Endothelial cell of umbilical vein (primary cell): ENCODE measurements around the gene MMP24. TPM values are rescaled to one million over a fixed set of nuclear protein-coding genes. Genes with fewer than 3 reads are reported as not detected.

ENCODE experiments used
- BruUV-seq: library from RNA; stranded (reverse); fragments of 400-500 nt; replicated peaks from 2 replicates; lab custom pipeline; 2021; lab: Mats Ljungman, UMichigan
- CTCF ChIA-PET: fragments of 300-600, 350-600 bp; sonication (Branson Sonifier 250); formaldehyde crosslinking; loops from one replicate; lab custom pipeline; 2021; ENCODE audit warnings: antibody characterized with exemption, inconsistent platforms; lab: Charles Lee
- POLR2A ChIA-PET: fragments of 300-600, 350-600 bp; sonication (Branson Sonifier 250); formaldehyde crosslinking; loops from one replicate; lab custom pipeline; 2021; ENCODE audit warnings: antibody characterized with exemption, inconsistent platforms; lab: Charles Lee
- DNase-seq: peaks from one replicate; pipeline ENCODE4 v3.0.0-alpha.2; 2011; ENCODE audit warnings: low read depth, low spot score
- FAIRE-seq: peaks from 2 replicates; lab custom pipeline; 2011; peaks lifted over from hg19 to GRCh38; lab: Jason Lieb, UNC
- H2AFZ ChIP-seq: 2 replicates; pipeline ENCODE4 v1.6.0; 2012; ENCODE audit warnings: low read depth, low read length, control low read depth, inconsistent platforms
- H3K27ac ChIP-seq: 2 replicates; pipeline ENCODE4 v1.5.1; 2011; ENCODE audit warnings: low read depth, mild to moderate bottlenecking, control low read depth, low read length, moderate library complexity; ENCODE audit not compliant: insufficient read depth
- H3K27me3 ChIP-seq, 2 experiments: 2 replicates each; pipeline versions ENCODE4 v1.6.0 to v1.6.1; 2011; ENCODE audit warnings: low read length in 2 of 2, mixed read lengths in 1 of 2; ENCODE audit not compliant: control insufficient read depth in 2 of 2, insufficient read depth in 2 of 2
- H3K36me3 ChIP-seq, 2 experiments: 2 replicates in 1 of 2; 3 replicates in 1 of 2; pipeline ENCODE4 v1.5.1; 2011; ENCODE audit warnings: low read length in 2 of 2, mild to moderate bottlenecking in 1 of 2, moderate library complexity in 1 of 2; ENCODE audit not compliant: control insufficient read depth in 2 of 2, insufficient read depth in 2 of 2; ENCODE audit errors: extremely low read depth in 1 of 2
- H3K4me1 ChIP-seq: 3 replicates; pipeline ENCODE4 v1.5.1; 2011; ENCODE audit warnings: mild to moderate bottlenecking, low read length; ENCODE audit not compliant: control insufficient read depth, insufficient read depth; ENCODE audit errors: extremely low read depth
- H3K4me2 ChIP-seq: 2 replicates; pipeline ENCODE4 v1.6.1; 2011; ENCODE audit warnings: low read length, control low read depth, mixed read lengths; ENCODE audit not compliant: insufficient read depth
- H3K4me3 ChIP-seq, 3 experiments: fragments of 200-600 bp in 1 of 3; sonication (generic), shearing (Covaris generic) in 1 of 3; replicated peaks in 1 of 3; 2 replicates each; pipeline ENCODE4 v1.5.1; 2011 to 2016; ENCODE audit warnings: control low read depth in 3 of 3, low read length in 3 of 3, mild to moderate bottlenecking in 2 of 3, inconsistent platforms in 1 of 3, low read depth in 1 of 3, moderate library complexity in 1 of 3; ENCODE audit not compliant: insufficient read depth in 1 of 3
- H3K79me2 ChIP-seq: 2 replicates; pipeline ENCODE4 v1.6.0; 2012; ENCODE audit warnings: low read length, inconsistent platforms; ENCODE audit not compliant: control insufficient read depth, insufficient read depth
- H3K9ac ChIP-seq: replicated peaks from 2 replicates; pipeline ENCODE3; 2011; ENCODE audit warnings: low read length, control low read depth; ENCODE audit not compliant: insufficient read depth; ENCODE audit errors: extremely low read depth
- H3K9me1 ChIP-seq: replicated peaks from 3 replicates; pipeline ENCODE4 v1.6.0; 2011; ENCODE audit warnings: mild to moderate bottlenecking, low read length; ENCODE audit not compliant: control insufficient read depth, insufficient read depth; ENCODE audit errors: extremely low read depth
- H3K9me3 ChIP-seq: replicated peaks from 2 replicates; pipeline ENCODE4 v1.5.1; 2012; ENCODE audit warnings: low read length, inconsistent platforms; ENCODE audit not compliant: control insufficient read depth, insufficient read depth
- H4K20me1 ChIP-seq: replicated peaks from 2 replicates; pipeline ENCODE3; 2011; ENCODE audit warnings: mild to moderate bottlenecking, low read length; ENCODE audit not compliant: control insufficient read depth, insufficient read depth; ENCODE audit errors: extremely low read depth
- CTCF ChIP-seq, 2 donors: IDR thresholded peaks; 1 replicate in 1 of 2; 2 replicates in 1 of 2; pipeline ENCODE4 v1.5.1; 2011; ENCODE audit warnings: low read length in 2 of 2, mild to moderate bottlenecking in 2 of 2, moderate library complexity in 2 of 2, control low read depth in 1 of 2, inconsistent platforms in 1 of 2, low read depth in 1 of 2; ENCODE audit not compliant: insufficient read depth in 1 of 2; ENCODE audit errors: extremely low read depth in 1 of 2
- EZH2 ChIP-seq: IDR thresholded peaks from 2 replicates; pipeline ENCODE4 v1.6.1; 2012; ENCODE audit warnings: borderline replicate concordance, low read depth, mild to moderate bottlenecking, moderate library complexity, low read length, inconsistent platforms; ENCODE audit not compliant: severe bottlenecking
- FOS ChIP-seq: IDR thresholded peaks from 2 replicates; pipeline ENCODE4 v1.6.1; 2011; ENCODE audit warnings: mild to moderate bottlenecking, low read length, moderate library complexity, borderline replicate concordance; ENCODE audit not compliant: insufficient read depth
- GATA2 ChIP-seq: IDR thresholded peaks from 2 replicates; pipeline ENCODE4 v1.7.0; 2011; ENCODE audit warnings: low read depth, mild to moderate bottlenecking, moderate library complexity, mixed read lengths, low read length; ENCODE audit not compliant: insufficient read length, insufficient read depth
- JUN ChIP-seq: IDR thresholded peaks from 2 replicates; pipeline ENCODE4 v1.6.1; 2011; ENCODE audit warnings: borderline replicate concordance, low read depth; ENCODE audit not compliant: insufficient read length, insufficient read depth
- MAX ChIP-seq: IDR thresholded peaks from 2 replicates; pipeline ENCODE4 v1.6.1; 2011; ENCODE audit not compliant: insufficient read depth, insufficient read length
- MYC ChIP-seq: IDR thresholded peaks from one replicate; pipeline ENCODE4 v1.6.1; 2011; ENCODE audit warnings: mild to moderate bottlenecking, low read depth, low read length
- POLR2A ChIP-seq: IDR thresholded peaks from 2 replicates; pipeline ENCODE4 v1.6.1; 2012; ENCODE audit warnings: low read depth, mild to moderate bottlenecking, control low read depth, low read length
- POLR2AphosphoS5 ChIP-seq: IDR thresholded peaks from 2 replicates; pipeline ENCODE4 v1.6.1; 2012; ENCODE audit warnings: low read depth, mild to moderate bottlenecking, control low read depth, low read length, moderate library complexity; ENCODE audit not compliant: insufficient read depth
- dilution Hi-C: fragments of 300-500 bp; cut with MboI; formaldehyde crosslinking; loops from one replicate; pipeline ENCODE4 v1.15.0; 2019; ENCODE audit warnings: low sequenced_read_pairs; ENCODE audit not compliant: extremely low pct_ligation_motif_present
- intact Hi-C: fragments of 100-400 bp; cut with micrococcal nuclease; formaldehyde crosslinking; loops from one replicate; pipeline ENCODE4 v1.10.0; 2022
- polyA plus RNA-seq, 4 experiments: library from polyadenylated mRNA; depleted of rRNA in 3 of 4; stranded (reverse) in 3 of 4; unstranded in 1 of 4; fragments of >200 nt; gene quantifications; 2 replicates each; pipeline versions ENCODE4 v1.2.1 to v1.2.3, GENCODE V29; 2011 to 2012; ENCODE audit warnings: missing spikeins in 1 of 4
- total RNA-seq: library from RNA; stranded (reverse); gene quantifications from 2 replicates; pipeline ENCODE4 v1.2.3, GENCODE V29; 2021

The MMP24 gene
- total and polyA plus RNA-seq, 2 donors (not counting 3 experiments of a cell fraction or from before 2014, with no cell fraction given), result 0.27 to 0.54 TPM

GRCh38 chr20:35285806-35286076 lies 59.3 kb downstream of the MMP24 start:
- Histone ChIP-seq H3K79me2 (peaks cover 28% of the 10 kb centered on the region), H3K27ac (no peak overlapping the region), H3K4me3 (no peak overlapping the region), H3K36me3 (peaks cover 2 to 3% of the 10 kb centered on the region in 2 experiments), H3K9me3 (no peaks in the 10 kb centered on the region), H3K4me1 (peaks cover 12% of the 10 kb centered on the region), H3K9ac (no peak overlapping the region), H3K9me1 (no peaks in the 10 kb centered on the region), H3K4me2 (no peak overlapping the region), H3K27me3 (no peaks in the 10 kb centered on the region), H4K20me1 (no peaks in the 10 kb centered on the region), H2AFZ (no peak overlapping the region)
- TF ChIP-seq EZH2, result no peak
- peak; percentile 16 for TF ChIP-seq JUN
- FAIRE-seq (no peak), DNase-seq (no peak)
- dilution Hi-C loops, result no loop called here
- intact Hi-C loops, result no loop called here
- ChIA-PET POLR2A (no interaction called here), CTCF (no interaction called here)
- BruUV-seq, result no TSS peak

- no peak for TF ChIP-seq GATA2
- no peak for TF ChIP-seq FOS
- TF ChIP-seq POLR2AphosphoS5, result no peak
- TF ChIP-seq EZH2, result no peak
- no peak for TF ChIP-seq MYC
- no peak for TF ChIP-seq JUN
- TF ChIP-seq POLR2A, result no peak
- no peak for TF ChIP-seq MAX
- TF ChIP-seq CTCF (IDR thresholded peaks at IDR 0.05; ENCODE audit: extremely low read depth in 1 of 2, insufficient read depth in 1 of 2, low read depth in 1 of 2, low read length in 2 of 2), result no peak
- H3K4me2 ChIP-seq, result no peak overlapping the region
- no peaks in the 10 kb centered on the region for H4K20me1 ChIP-seq
- peaks cover 1 to 2% of the 10 kb centered on the region in 2 experiments for H3K36me3 ChIP-seq
- H3K9me1 ChIP-seq, result no peaks in the 10 kb centered on the region
- peaks cover 27% of the 10 kb centered on the region for H3K79me2 ChIP-seq
- no peaks in the 10 kb centered on the region for H3K9me3 ChIP-seq
- CTCF ChIA-PET, result interaction anchor here (0.7 kb wide), 1 partner anchor 17 kb away, joined by 3 read pairs; no protein-coding TSS in a partner anchor
- intact Hi-C loops, result no loop called here
- FAIRE-seq (no peak), DNase-seq (no peak)
- POLR2A ChIA-PET, result no interaction called here
- no peak overlapping the region for H3K27ac ChIP-seq
- no peak overlapping the region for H2AFZ ChIP-seq
- H3K4me1 ChIP-seq, result peaks cover 12% of the 10 kb centered on the region
- no peak overlapping the region for H3K9ac ChIP-seq
- H3K4me3 ChIP-seq, result no peak overlapping the region
- no peaks in the 10 kb centered on the region for H3K27me3 ChIP-seq
- dilution Hi-C loops, result no loop called here
- BruUV-seq, result no TSS peak
These were observed 59.8 kb downstream of the MMP24 start for GRCh38 chr20:35286077-35286898.
